ENCODE data around the gene ETFA.

The ETFA gene

DNA sequence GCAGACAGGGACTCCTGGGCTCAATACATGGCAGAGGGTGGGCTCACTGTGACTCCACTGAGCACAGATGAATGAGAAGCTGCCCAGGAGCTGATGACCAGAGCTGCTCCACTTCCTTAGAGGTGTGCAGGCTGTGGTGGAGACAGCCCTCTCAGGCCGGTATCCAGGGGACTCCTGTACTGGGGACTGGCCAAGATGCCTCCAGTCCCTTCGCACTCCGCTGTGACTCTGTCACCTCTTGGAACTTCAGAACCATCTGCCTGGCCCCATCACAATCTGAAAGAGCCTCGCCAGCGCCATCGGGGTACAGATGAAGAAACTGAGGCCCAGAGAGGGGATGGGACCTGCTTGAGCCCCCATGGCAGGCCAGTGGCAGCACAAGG, 111.2 kb downstream of the ETFA start:
- DNase-seq, result no peak
- ATAC-seq (replicated peaks), result no peak
- Mint-ChIP-seq H3K9me3 (no peaks in the 10 kb centered on the region), H3K27me3 (no peaks in the 10 kb centered on the region), H3K4me3 (no peak overlapping the region), H3K36me3 (peaks cover 11 to 14% of the 10 kb centered on the region in 2 donors), H3K27ac (no peak overlapping the region), H3K4me1 (peaks cover 0 to 28% of the 10 kb centered on the region in 2 donors)

DNA sequence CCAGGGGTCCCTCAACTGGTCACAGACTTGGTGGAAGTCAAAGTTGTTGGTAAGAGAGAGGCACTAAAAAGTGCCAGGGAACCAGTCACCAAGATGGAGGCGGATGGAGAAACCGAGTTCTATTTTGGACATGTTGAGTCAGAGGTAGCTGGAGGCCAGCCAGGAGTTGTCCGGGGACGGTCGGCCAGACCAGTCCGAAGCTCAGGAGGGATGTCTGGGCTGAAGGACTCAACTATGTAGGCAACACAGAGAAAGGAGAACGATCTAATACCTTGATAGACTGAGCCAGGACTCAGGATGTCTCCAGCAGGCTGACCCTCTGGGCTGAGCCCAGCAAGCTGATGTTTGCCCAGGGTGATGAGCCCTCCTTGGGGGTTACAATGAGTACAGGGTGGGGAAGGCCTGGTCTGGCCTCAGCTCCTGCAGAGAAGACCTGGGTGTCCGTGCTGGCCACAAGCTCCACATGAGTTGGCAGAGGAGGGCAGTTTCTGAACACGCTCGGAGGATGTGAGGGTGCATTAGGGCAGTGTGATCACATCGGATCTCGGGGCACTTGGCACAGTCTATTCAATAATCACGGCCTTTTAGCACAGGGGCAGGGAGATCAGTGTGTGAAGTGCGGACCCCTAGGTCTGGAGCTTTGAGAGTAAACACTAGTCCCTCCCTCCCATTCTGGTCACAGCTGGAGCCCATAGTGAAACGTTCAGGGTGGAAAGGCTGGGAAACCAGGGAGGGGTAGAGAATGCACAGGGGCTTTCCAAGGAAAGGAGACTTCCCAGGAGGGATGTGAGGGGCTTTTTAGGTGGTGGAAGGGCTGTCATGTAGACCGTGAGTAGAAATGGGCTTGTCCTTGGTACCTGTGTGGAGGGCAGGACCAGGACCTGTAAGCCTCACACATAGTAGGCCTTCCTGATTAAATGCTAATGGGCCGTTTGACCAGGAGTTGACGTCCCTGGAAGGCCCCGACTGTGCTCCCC, 111.9 kb downstream of the ETFA start:
- Mint-ChIP-seq H3K9me3 (no peaks in the 10 kb centered on the region), H3K4me3 (no peak overlapping the region), H3K27me3 (no peaks in the 10 kb centered on the region)

DNA sequence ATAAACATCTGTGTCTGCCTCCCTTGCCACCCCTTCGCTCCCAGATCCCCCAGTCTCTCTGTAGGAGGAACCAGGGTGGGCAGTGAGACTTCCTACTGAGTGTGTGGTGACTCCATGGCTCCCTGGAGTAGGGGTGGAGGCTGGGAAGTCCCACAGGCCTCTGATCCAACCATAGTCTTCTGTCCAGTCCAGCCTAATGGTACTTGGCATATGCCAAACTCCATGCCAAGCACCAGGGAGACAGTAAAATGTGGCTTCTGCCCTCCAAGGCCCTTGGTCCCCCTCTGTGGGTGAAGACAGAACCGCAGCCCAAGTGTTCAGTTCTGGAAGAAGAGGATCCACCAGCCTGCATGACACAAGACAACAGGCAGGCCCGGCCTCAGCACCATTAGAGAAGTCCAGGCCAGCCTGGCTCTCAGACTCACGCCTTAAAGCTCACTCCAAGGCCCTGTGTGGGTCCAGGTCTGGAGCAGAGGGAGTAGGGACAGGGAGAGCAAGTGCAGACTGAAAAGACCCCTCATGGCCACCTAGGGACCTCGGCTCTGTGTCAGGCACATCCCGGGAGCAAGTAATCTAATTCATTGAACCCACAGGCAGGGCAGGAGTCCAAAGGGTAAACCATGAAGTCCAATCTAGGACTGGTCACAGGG, 112.7 kb downstream of the ETFA start:
- H3K27me3 Mint-ChIP-seq, result peaks cover 0 to 8% of the 10 kb centered on the region in 2 donors

More for the DNA sequence above, 111.9 kb downstream of the ETFA start:
- Mint-ChIP-seq H3K36me3 (peaks cover 8 to 12% of the 10 kb centered on the region in 2 donors), H3K27ac (no peak overlapping the region), H3K4me1 (peaks cover 0 to 28% of the 10 kb centered on the region in 2 donors)
- no peak for DNase-seq
- no peak for ATAC-seq (replicated peaks)

DNA sequence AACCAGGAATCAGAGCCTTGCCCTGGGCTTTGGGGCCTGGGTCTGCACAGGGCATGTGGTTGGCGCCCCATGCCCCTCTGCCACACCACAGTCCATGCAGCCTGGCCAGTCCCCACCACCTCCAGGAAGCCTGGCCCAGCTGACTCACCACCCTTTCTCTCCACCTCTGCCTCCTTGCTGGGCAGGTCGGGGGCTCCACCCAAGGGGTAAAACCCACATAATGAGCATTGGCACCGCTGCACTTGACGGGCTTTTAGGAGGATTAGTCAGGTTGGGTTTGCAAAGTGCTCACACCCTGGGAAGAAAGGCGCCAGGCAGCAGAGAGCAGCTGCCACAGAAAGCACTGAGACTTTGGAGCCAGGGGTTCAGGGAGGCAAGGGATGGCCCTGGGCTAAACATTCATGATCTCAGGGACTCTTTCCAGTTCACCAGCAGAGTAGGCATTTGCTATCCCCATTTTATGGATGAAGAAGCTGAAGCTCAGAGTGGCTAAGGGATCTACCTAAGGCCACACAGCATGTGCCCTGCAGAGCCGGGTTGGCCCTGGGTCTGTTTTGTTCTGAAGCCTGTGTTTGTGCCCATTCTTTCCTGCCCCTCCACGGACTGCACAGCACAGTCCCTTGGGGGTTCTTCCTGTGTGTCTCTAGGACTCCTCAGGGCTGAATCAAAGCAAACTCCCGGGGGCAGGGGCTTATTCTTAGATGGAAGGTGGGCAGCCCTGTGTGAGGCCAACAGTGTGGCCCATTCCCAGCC, 113.4 kb downstream of the ETFA start:
- Mint-ChIP-seq H3K27me3 (peaks cover 0 to 10% of the 10 kb centered on the region in 2 donors), H3K27ac (no peak overlapping the region), H3K4me1 (peaks cover 0 to 28% of the 10 kb centered on the region in 2 donors), H3K9me3 (no peaks in the 10 kb centered on the region), H3K4me3 (no peak overlapping the region), H3K36me3 (peaks cover 4 to 11% of the 10 kb centered on the region in 2 donors)
- ATAC-seq (replicated peaks) (peak in 1 of 2 donors; percentile 12), DNase-seq (no peak)

More for the DNA sequence above, 112.7 kb downstream of the ETFA start:
- ATAC-seq (replicated peaks), result no peak
- H3K4me1 Mint-ChIP-seq, result peaks cover 0 to 28% of the 10 kb centered on the region in 2 donors
- H3K36me3 Mint-ChIP-seq, result peaks cover 5 to 11% of the 10 kb centered on the region in 2 donors
- H3K4me3 Mint-ChIP-seq, result no peak overlapping the region
- H3K27ac Mint-ChIP-seq, result no peak overlapping the region
- DNase-seq, result no peak
- H3K9me3 Mint-ChIP-seq, result no peaks in the 10 kb centered on the region

DNA sequence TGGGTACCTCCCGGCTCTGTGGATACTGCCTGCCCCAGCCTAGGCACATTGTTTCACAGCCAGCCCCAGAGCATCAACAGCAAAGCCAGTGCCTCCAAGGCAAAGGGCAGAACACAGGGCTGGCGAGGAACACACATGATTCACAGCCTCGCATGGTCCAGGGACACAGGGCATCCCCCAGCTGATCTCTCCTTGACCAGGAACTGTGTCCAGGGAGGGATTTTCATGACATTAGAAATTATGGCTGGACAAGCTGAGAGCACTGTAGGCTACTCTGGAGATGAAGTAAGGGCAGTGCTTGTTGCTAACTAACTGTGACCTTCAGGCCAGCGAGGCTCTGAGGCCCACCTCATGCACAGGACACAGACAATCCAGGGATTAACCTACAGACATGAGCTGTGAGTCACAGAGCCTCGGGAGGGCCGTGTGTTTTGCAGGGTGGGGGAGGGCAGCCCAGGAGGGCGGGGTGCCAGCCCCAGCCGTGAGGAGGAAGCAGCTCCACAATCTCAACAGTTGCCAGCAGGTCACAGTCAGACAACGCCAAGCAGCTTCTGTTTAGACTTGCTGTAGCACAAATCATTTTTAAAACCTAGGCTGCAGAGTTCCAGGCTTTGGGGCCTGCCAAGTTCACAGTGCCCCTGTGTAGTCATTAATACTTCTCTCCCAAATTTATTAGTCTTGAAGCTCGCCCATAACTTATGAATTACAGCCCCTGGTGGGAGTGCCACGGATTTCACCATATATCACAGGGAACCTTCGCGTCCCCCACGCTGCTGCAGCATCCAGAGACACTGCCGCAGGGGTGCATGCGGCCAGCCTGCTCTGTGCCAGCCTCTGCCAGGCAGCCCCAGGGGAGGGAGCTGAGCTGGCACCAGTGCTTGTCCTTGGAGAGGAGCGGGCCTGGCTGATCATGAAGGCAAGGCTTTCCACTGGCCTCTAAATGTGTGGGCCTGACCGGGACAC, 114.7 kb downstream of the ETFA start:
- Mint-ChIP-seq H3K9me3 (no peaks in the 10 kb centered on the region), H3K27ac (no peak overlapping the region), H3K4me1 (peaks cover 0 to 28% of the 10 kb centered on the region in 2 donors), H3K4me3 (no peak overlapping the region), H3K36me3 (peaks cover 4 to 11% of the 10 kb centered on the region in 2 donors), H3K27me3 (peaks cover 6 to 22% of the 10 kb centered on the region in 2 donors)
- DNase-seq (no peak), ATAC-seq (replicated peaks) (peak in 1 of 2 donors; percentile 66)

DNA sequence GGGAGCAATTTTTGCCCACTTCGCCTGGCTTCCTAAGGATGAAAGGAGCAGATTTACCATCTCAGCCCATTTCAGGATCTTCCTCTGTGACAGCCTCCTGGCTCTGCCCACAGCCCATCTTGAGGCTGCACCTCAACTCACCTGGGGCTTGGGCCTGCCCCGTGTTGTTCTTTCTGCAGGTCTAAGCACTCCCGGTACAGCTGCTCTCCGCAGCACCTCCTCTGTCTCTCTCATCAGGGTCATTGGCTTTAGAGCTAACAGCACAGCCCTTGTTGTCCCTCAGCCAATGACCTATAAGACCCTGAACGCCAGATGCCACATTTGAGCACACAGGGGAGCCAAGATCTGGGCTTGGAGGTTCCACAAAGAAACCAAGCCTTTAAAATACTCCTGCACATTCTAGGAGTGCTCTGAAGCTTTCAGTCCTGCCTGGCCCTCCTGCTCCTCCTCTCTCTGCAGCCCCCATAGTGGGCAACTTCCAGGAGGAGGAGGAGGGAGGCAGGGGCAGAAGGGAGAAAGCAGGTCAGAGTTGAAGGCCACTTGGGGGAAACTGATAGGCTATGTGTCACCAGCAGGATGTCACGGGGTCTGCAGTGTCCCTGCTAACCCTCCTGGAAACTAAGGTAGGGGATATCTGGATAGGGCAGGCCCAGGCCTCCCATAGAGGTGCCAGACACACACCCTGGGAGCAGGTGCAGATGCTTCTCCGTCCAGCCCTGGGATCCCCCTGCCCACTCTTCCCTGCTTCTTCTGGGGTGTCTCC, 115.6 kb downstream of the ETFA start:
- no peak overlapping the region for H3K27ac Mint-ChIP-seq
- peaks cover 4 to 8% of the 10 kb centered on the region in 2 donors for H3K36me3 Mint-ChIP-seq
- peaks cover 12 to 31% of the 10 kb centered on the region in 2 donors for H3K27me3 Mint-ChIP-seq

DNA sequence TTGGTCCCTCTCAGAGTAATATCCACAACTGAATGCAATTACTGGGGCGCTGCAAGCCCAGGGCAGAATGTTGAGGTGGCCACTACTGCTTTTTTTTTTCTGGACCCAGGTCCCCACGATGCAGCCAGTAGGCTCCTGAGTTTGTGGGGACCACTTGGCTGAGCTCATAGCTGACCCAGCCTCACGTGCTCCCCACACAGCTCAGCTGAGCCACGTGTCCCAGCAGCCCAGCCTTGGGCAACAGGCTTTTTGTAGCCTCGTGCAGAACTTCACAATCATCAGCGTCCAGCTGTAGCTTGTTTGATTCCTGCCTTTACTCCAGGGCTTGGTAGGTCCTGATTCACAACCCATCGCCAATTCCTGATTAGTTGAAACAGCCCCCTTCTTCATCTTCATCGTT, 117.3 kb downstream of the ETFA start:
- no peaks in the 10 kb centered on the region for H3K9me3 Mint-ChIP-seq
- peaks cover 12 to 39% of the 10 kb centered on the region in 2 donors for H3K4me1 Mint-ChIP-seq
- peaks cover 28 to 48% of the 10 kb centered on the region in 2 donors for H3K27me3 Mint-ChIP-seq
- no peak overlapping the region for H3K27ac Mint-ChIP-seq
- H3K36me3 Mint-ChIP-seq, result peaks cover 0 to 3% of the 10 kb centered on the region in 2 donors
- ATAC-seq (replicated peaks), result no peak
- H3K4me3 Mint-ChIP-seq, result no peak overlapping the region
- no peak for DNase-seq

More for the DNA sequence above, 115.6 kb downstream of the ETFA start:
- Mint-ChIP-seq H3K4me1 (peaks cover 5 to 36% of the 10 kb centered on the region in 2 donors), H3K4me3 (no peak overlapping the region), H3K9me3 (no peaks in the 10 kb centered on the region)
- no peak for ATAC-seq (replicated peaks)
- no peak for DNase-seq

DNA sequence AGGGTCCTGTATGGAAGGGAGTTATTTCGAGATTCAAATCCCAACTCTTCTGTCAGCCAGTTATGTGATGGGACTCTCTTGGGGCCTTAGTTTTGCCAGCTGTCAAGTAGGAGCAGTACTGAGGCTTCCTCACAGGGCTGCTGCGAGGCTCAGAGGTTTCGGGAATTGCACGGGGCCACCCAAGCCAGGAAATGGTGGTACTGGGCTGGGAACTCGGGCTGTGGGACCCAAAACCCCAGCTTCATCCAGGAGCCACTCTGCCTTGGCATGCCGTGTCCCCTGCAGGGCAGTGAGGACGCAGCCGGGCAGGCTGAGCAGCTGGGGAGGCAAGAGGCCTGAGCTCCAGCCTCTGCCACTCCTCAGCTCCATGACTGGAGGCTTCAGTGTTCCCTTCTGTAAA, 118.6 kb downstream of the ETFA start:
- DNase-seq (no peak), ATAC-seq (replicated peaks) (no peak)
- Mint-ChIP-seq H3K36me3 (peaks cover under 1 to 3% of the 10 kb centered on the region in 2 donors), H3K27ac (no peak overlapping the region), H3K4me1 (peaks cover 12 to 27% of the 10 kb centered on the region in 2 donors), H3K9me3 (peaks cover 0 to 2% of the 10 kb centered on the region in 2 donors), H3K27me3 (peaks cover 38 to 60% of the 10 kb centered on the region in 2 donors), H3K4me3 (no peak overlapping the region)

DNA sequence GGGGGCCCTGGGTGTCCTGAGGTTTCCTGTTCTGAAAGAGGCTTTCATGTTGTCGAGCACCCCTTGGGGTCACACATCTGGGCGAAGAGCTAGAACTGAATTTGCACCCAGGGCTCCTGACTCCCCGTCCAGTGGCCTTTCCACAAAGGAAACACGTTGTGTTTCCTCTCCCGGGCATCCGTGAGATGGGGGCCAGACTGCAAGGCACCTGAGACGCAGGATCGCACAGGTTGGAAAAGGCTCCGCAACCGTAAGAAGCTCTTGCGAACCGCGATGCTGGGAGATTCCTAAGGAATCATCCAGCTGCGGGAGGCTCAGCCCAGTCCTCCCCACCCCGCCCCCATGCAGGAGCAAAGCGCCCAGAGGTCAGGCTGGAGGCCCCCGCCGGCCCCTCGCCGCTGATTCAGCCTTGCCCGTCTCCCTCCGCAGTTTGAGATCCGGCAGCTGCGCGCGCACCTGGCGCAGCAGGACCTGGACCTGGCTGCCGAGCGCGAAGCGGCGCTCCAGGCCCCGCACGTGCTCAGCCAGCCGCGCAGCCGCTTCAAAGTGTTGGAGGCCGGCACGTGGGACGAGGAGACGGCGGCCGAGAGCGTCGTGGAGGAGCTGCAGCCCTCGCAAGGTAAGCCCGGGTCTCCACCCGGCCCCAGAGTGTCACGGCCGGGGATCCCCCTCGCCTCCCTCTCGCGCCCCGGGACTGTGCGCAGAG, 119.6 kb downstream of the ETFA start:
- Mint-ChIP-seq H3K27ac (no peak overlapping the region), H3K4me1 (peaks cover 12 to 17% of the 10 kb centered on the region in 2 donors), H3K4me3 (peak overlapping the region in 1 of 2 donors; percentile 20), H3K27me3 (peaks cover 46 to 65% of the 10 kb centered on the region in 2 donors), H3K36me3 (peaks cover 0 to 3% of the 10 kb centered on the region in 2 donors), H3K9me3 (peaks cover 0 to 2% of the 10 kb centered on the region in 2 donors)
- DNase-seq (no peak), ATAC-seq (replicated peaks) (no peak)

DNA sequence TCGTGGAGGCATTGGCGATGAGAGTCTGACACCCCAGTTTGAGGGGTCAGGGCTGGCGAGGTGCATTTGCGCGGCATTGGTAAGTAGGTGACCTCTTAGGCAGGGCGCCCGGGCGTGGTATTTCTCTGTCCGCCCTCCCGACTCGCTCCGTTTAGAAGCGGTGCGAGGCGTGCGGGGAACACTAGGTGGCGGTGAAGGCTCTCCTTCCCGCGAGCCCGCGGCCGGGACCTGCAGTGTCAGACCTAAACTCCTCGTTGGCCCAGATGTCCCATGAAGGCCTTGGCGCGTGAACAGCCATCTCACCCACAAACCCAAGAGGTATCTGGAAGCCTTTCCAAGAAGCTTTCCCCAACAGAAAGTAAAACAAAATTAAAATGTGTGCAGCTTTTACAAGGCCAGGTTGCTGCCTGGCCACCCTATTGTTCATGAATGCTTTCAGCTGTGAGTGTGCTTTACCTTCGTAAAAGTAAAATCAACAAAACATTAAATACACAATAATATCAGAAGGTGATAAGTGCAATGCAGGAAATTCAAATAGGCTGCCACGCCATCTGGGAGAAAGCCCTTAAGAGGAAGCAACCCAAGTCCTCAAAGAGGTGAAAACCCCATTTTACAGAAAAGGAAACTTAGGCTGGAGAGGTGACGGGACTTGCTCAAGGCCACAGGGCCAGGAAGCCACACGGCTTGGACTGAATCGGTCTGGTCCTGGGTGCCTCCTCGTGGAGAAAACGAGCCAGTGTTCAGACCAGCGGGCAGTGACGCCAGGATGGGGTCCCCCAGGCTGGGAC, 120.3 kb downstream of the ETFA start:
- H3K27ac Mint-ChIP-seq, result peak overlapping the region; percentile 42
- ATAC-seq (replicated peaks) (peak; percentile 92 to 93), DNase-seq (peak; percentile 69)
- H3K9me3 Mint-ChIP-seq, result peaks cover 0 to 2% of the 10 kb centered on the region in 2 donors
- peak overlapping the region; percentile 66 to 73 for H3K4me3 Mint-ChIP-seq
- H3K36me3 Mint-ChIP-seq, result peaks cover 0 to 3% of the 10 kb centered on the region in 2 donors
- peaks cover 51 to 70% of the 10 kb centered on the region in 2 donors for H3K27me3 Mint-ChIP-seq
- peaks cover 12 to 16% of the 10 kb centered on the region in 2 donors for H3K4me1 Mint-ChIP-seq

DNA sequence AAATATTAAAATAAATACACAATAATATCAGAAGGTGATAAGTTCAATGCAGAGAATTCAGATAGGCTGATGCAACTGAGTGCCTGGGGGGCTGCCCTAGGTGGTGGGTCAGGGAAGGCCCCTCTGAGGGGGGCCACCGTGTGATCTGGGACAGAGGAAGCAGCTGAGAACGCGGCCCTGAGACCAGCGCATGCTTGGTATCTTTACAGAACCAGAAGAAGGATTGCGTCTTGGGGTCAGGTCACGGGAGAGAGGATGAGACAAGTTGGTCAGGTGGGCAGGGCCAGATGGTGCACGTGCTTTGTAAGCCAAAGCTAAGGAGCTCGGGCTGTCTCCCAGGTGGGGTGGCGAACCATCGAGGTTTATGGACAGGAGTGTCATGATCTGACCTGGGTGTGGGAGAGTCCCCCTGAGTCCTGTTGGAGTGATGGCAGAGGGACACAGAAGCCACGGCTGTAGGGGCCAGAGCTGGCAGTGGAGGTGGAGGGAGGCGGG, 121.2 kb downstream of the ETFA start:
- Mint-ChIP-seq H3K27me3 (peaks cover 58 to 70% of the 10 kb centered on the region in 2 donors), H3K9me3 (peaks cover 0 to 2% of the 10 kb centered on the region in 2 donors), H3K27ac (no peak overlapping the region), H3K36me3 (peaks cover 0 to 3% of the 10 kb centered on the region in 2 donors), H3K4me3 (peak overlapping the region; percentile 69 to 73), H3K4me1 (peaks cover 12 to 16% of the 10 kb centered on the region in 2 donors)
- ATAC-seq (replicated peaks) (no peak), DNase-seq (no peak)
